ENCODE data around the gene NDUFB1. TPM values are rescaled to one million over a fixed set of nuclear protein-coding genes. Genes with fewer than 3 reads are reported as not detected.
A peak's percentile ranks its signal among the peaks of the same experiment; 100 is the strongest.

Gene NDUFB1
- total and polyA plus RNA-seq, 2 of the 13 experiments (the other 11 are each of a cell fraction or from before 2014, with no cell fraction given): 181 to 281 TPM

DNA sequence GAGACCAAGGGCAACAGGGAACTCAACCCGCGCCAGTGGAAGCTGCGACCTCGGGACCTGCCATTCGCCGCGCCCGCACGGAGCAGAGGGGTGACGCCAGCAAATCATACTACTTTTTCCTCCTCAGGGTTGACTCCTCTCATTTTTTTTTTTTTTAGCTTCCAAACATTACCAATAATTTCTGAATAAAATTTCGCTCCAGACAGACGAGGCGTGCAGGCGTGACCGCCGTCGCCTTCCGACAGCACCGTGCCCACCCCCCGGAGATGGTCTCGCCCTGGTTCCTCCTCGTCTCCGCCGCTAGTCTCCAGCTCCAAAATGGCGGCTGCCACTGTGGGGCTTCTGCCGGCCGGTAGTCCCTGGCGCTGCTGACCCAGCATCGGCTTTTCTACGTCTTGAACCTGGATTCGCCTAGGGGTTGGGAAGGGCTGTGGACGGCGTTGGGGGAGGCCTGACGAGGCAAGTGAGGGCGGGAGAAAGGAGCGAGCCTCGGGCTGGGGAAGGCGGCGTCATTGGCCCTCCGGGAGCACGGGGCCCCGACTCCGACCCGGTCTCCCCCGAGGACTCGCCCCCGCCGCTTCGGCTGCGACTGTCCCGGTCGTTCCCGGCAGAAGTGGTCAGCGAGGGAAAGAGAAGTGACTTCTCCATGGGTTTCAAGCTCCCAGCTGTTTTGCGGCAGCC is at the start of gene NDUFB1, which contains the start of gene CPSF2 (continued):
- TF ChIP-seq, protein P1, sequence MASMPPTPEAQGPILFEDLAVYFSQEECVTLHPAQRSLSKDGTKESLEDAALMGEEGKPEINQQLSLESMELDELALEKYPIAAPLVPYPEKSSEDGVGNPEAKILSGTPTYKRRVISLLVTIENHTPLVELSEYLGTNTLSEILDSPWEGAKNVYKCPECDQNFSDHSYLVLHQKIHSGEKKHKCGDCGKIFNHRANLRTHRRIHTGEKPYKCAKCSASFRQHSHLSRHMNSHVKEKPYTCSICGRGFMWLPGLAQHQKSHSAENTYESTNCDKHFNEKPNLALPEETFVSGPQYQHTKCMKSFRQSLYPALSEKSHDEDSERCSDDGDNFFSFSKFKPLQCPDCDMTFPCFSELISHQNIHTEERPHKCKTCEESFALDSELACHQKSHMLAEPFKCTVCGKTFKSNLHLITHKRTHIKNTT (CRISPR knock-in tag; IDR thresholded peaks at IDR 0.05): no peak
- TF ChIP-seq SMAD1 (CRISPR knock-in tag; IDR thresholded peaks at IDR 0.05; ENCODE audit: borderline replicate concordance, low read depth) (peak; percentile 13; the same call in 1 of the 2 replicates), TOE1 (CRISPR knock-in tag; IDR thresholded peaks at IDR 0.05) (no peak), SYNCRIP (IDR thresholded peaks at IDR 0.05; ENCODE audit: insufficient read depth, low read depth, low read length) (no peak), ZNF775 (CRISPR knock-in tag; IDR thresholded peaks at IDR 0.05; ENCODE audit: borderline replicate concordance) (no peak), ZNF556 (CRISPR knock-in tag; IDR thresholded peaks at IDR 0.05; ENCODE audit: borderline replicate concordance) (peak; percentile 74; the same call in 1 of the 2 replicates), MBD4 (IDR thresholded peaks at IDR 0.05; ENCODE audit: borderline replicate concordance, low read length) (no peak), SALL1 (CRISPR knock-in tag; IDR thresholded peaks at IDR 0.05) (peak; percentile 77), TGIF2 (CRISPR knock-in tag; IDR thresholded peaks at IDR 0.05) (no peak), TEAD3 (CRISPR knock-in tag; optimal IDR thresholded peaks at IDR 0.05; ENCODE audit: borderline replicate concordance) (no peak), ARNT (IDR thresholded peaks at IDR 0.05) (no peak), ZNF660 (CRISPR knock-in tag; IDR thresholded peaks at IDR 0.05; ENCODE audit: borderline replicate concordance, low read depth) (0 out of 2 replicates have a peak, but pooled peaks have one; percentile 7), ZNF264 (CRISPR knock-in tag; IDR thresholded peaks at IDR 0.05) (no peak)
- TF ChIP-seq, protein P2, sequence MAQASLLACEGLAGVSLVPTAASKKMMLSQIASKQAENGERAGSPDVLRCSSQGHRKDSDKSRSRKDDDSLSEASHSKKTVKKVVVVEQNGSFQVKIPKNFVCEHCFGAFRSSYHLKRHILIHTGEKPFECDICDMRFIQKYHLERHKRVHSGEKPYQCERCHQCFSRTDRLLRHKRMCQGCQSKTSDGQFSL (CRISPR knock-in tag; IDR thresholded peaks at IDR 0.05): 0 out of 2 replicates have a peak, but pooled peaks have one; percentile 31
- TF ChIP-seq, protein P3, sequence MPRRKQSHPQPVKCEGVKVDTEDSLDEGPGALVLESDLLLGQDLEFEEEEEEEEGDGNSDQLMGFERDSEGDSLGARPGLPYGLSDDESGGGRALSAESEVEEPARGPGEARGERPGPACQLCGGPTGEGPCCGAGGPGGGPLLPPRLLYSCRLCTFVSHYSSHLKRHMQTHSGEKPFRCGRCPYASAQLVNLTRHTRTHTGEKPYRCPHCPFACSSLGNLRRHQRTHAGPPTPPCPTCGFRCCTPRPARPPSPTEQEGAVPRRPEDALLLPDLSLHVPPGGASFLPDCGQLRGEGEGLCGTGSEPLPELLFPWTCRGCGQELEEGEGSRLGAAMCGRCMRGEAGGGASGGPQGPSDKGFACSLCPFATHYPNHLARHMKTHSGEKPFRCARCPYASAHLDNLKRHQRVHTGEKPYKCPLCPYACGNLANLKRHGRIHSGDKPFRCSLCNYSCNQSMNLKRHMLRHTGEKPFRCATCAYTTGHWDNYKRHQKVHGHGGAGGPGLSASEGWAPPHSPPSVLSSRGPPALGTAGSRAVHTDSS (CRISPR knock-in tag; conservative IDR thresholded peaks at IDR 0.05): no peak
- TF ChIP-seq, protein P4, sequence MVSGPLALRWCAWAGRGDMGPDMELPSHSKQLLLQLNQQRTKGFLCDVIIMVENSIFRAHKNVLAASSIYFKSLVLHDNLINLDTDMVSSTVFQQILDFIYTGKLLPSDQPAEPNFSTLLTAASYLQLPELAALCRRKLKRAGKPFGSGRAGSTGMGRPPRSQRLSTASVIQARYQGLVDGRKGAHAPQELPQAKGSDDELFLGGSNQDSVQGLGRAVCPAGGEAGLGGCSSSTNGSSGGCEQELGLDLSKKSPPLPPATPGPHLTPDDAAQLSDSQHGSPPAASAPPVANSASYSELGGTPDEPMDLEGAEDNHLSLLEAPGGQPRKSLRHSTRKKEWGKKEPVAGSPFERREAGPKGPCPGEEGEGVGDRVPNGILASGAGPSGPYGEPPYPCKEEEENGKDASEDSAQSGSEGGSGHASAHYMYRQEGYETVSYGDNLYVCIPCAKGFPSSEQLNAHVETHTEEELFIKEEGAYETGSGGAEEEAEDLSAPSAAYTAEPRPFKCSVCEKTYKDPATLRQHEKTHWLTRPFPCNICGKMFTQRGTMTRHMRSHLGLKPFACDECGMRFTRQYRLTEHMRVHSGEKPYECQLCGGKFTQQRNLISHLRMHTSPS (CRISPR knock-in tag; IDR thresholded peaks at IDR 0.05; ENCODE audit: low read depth): no peak
- TF ChIP-seq, protein P5, sequence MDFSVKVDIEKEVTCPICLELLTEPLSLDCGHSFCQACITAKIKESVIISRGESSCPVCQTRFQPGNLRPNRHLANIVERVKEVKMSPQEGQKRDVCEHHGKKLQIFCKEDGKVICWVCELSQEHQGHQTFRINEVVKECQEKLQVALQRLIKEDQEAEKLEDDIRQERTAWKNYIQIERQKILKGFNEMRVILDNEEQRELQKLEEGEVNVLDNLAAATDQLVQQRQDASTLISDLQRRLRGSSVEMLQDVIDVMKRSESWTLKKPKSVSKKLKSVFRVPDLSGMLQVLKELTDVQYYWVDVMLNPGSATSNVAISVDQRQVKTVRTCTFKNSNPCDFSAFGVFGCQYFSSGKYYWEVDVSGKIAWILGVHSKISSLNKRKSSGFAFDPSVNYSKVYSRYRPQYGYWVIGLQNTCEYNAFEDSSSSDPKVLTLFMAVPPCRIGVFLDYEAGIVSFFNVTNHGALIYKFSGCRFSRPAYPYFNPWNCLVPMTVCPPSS (IDR thresholded peaks at IDR 0.05): no peak
- TF ChIP-seq, protein P6, sequence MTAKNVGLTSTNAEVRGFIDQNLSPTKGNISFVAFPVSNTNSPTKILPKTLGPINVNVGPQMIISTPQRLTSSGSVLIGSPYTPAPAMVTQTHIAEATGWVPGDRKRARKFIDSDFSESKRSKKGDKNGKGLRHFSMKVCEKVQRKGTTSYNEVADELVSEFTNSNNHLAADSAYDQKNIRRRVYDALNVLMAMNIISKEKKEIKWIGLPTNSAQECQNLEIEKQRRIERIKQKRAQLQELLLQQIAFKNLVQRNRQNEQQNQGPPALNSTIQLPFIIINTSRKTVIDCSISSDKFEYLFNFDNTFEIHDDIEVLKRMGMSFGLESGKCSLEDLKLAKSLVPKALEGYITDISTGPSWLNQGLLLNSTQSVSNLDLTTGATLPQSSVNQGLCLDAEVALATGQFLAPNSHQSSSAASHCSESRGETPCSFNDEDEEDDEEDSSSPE (CRISPR knock-in tag; IDR thresholded peaks at IDR 0.05): peak; percentile 53; the same call in 1 of the 2 replicates
- TF ChIP-seq, protein P7, sequence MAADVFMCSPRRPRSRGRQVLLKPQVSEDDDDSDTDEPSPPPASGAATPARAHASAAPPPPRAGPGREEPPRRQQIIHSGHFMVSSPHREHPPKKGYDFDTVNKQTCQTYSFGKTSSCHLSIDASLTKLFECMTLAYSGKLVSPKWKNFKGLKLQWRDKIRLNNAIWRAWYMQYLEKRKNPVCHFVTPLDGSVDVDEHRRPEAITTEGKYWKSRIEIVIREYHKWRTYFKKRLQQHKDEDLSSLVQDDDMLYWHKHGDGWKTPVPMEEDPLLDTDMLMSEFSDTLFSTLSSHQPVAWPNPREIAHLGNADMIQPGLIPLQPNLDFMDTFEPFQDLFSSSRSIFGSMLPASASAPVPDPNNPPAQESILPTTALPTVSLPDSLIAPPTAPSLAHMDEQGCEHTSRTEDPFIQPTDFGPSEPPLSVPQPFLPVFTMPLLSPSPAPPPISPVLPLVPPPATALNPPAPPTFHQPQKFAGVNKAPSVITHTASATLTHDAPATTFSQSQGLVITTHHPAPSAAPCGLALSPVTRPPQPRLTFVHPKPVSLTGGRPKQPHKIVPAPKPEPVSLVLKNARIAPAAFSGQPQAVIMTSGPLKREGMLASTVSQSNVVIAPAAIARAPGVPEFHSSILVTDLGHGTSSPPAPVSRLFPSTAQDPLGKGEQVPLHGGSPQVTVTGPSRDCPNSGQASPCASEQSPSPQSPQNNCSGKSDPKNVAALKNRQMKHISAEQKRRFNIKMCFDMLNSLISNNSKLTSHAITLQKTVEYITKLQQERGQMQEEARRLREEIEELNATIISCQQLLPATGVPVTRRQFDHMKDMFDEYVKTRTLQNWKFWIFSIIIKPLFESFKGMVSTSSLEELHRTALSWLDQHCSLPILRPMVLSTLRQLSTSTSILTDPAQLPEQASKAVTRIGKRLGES (CRISPR knock-in tag; IDR thresholded peaks at IDR 0.05; ENCODE audit: borderline replicate concordance): 0 out of 2 replicates have a peak, but pooled peaks have one; percentile 20

Measured in HepG2 (cell line).